Gastrocnemius medialis (tissue), 4 donors: ENCODE measurements around the gene PIK3R2.
"Not testable (repeated sequence)": the region's sequence is repeated elsewhere in the genome, so short reads cannot be mapped to it uniquely, and the experiment has no call there.

Experiments used
- POLR2A ChIP-seq, 2 donors: fragments of 450-650 bp; IDR thresholded peaks; one replicate each; pipeline ENCODE4 v1.6.1; 2017; ENCODE audit warnings: antibody characterized with exemption in 2 of 2, mild to moderate bottlenecking in 2 of 2, moderate library complexity in 2 of 2
- TF ChIP-seq, protein P1 (sequence below), 5 experiments: fragments of 450-650 bp in 3 of 5; fragments of 200-600 bp in 2 of 5; sonication (generic) in 2 of 5; IDR thresholded peaks in 4 of 5; conservative IDR thresholded peaks in 1 of 5; 1 replicate in 4 of 5; 2 replicates in 1 of 5; pipeline ENCODE4 v1.5.1; 2016 to 2019; ENCODE audit warnings: antibody characterized with exemption in 5 of 5, mild to moderate bottlenecking in 3 of 5, moderate library complexity in 3 of 5

GRCh38 chr19:18105259-18105658, 47.7 kb upstream of the PIK3R2 start:
- TF ChIP-seq, protein P1, sequence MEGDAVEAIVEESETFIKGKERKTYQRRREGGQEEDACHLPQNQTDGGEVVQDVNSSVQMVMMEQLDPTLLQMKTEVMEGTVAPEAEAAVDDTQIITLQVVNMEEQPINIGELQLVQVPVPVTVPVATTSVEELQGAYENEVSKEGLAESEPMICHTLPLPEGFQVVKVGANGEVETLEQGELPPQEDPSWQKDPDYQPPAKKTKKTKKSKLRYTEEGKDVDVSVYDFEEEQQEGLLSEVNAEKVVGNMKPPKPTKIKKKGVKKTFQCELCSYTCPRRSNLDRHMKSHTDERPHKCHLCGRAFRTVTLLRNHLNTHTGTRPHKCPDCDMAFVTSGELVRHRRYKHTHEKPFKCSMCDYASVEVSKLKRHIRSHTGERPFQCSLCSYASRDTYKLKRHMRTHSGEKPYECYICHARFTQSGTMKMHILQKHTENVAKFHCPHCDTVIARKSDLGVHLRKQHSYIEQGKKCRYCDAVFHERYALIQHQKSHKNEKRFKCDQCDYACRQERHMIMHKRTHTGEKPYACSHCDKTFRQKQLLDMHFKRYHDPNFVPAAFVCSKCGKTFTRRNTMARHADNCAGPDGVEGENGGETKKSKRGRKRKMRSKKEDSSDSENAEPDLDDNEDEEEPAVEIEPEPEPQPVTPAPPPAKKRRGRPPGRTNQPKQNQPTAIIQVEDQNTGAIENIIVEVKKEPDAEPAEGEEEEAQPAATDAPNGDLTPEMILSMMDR (IDR thresholded peaks at IDR 0.05 in 4 of 5, conservative IDR thresholded peaks at IDR 0.05 in 1 of 5), result not testable (repeated sequence)
- not testable (repeated sequence) for TF ChIP-seq POLR2A (IDR thresholded peaks at IDR 0.05)
